Panc1 (cell line): Measurements from ENCODE around the gene WDR73. TPM values are rescaled to one million over a fixed set of nuclear protein-coding genes. Genes with fewer than 3 reads are reported as not detected.

Experiments
- ATAC-seq: fragments of 200-7000 bp; cut with Tn5 transposase; 2 replicates; pipeline ENCODE4 v1.9.1; 2020; ENCODE audit warnings: mild to moderate bottlenecking, moderate library complexity
- BruUV-seq: library from RNA; stranded (reverse); fragments of 400-500 nt; replicated peaks from 2 replicates; lab custom pipeline; 2021; lab: Mats Ljungman, UMichigan
- CTCF ChIA-PET: fragments of 300-600 bp; sonication (Branson Sonifier 250); formaldehyde crosslinking; loops from one replicate; lab custom pipeline; 2022; ENCODE audit warnings: antibody characterized with exemption; lab: Charles Lee
- POLR2A ChIA-PET: fragments of 300-600 bp; sonication (Branson Sonifier 250); formaldehyde crosslinking; loops from one replicate; lab custom pipeline; 2022; ENCODE audit warnings: antibody characterized with exemption; lab: Charles Lee
- DNase-seq: peaks from one replicate; pipeline ENCODE4 v3.0.0-alpha.2; 2010; ENCODE audit warnings: low read depth, low spot score
- H3K27ac ChIP-seq: 2 replicates; pipeline ENCODE4 v1.5.1; 2011; ENCODE audit warnings: mild to moderate bottlenecking, low read length, inconsistent platforms
- H3K27me3 ChIP-seq: fragments of 200-500 bp; sonication (Bioruptor generic); 2 replicates; pipeline ENCODE4 v1.6.0; 2014; ENCODE audit warnings: low read length, inconsistent platforms; ENCODE audit not compliant: control insufficient read depth, insufficient read depth
- H3K36me3 ChIP-seq: fragments of 200-500 bp; sonication (Bioruptor generic); 2 replicates; pipeline ENCODE4 v1.5.1; 2014; ENCODE audit warnings: inconsistent platforms, mild to moderate bottlenecking, low read length, moderate library complexity; ENCODE audit not compliant: control insufficient read depth, insufficient read depth
- H3K4me1 ChIP-seq: 2 replicates; pipeline ENCODE4 v1.5.1; 2011; ENCODE audit warnings: inconsistent platforms, mild to moderate bottlenecking, low read length, moderate library complexity; ENCODE audit not compliant: control insufficient read depth, insufficient read depth
- H3K4me3 ChIP-seq, 2 experiments: 2 replicates each; pipeline ENCODE4 v1.5.1; 2011 to 2012; ENCODE audit warnings: low read depth in 2 of 2, low read length in 2 of 2, mild to moderate bottlenecking in 2 of 2, inconsistent platforms in 1 of 2, moderate library complexity in 1 of 2
- H3K9me3 ChIP-seq: fragments of 200-500 bp; sonication (Bioruptor generic); 2 replicates; pipeline ENCODE4 v1.5.1; 2014; ENCODE audit warnings: low read depth, mild to moderate bottlenecking, inconsistent platforms, low read length, moderate library complexity; ENCODE audit not compliant: control insufficient read depth, insufficient read depth
- CTCF ChIP-seq: fragments of 450-650 bp; IDR thresholded peaks from 2 replicates; pipeline ENCODE4 v1.5.1; 2017; ENCODE audit warnings: mild to moderate bottlenecking
- POLR2AphosphoS5 ChIP-seq: IDR thresholded peaks from 2 replicates; pipeline ENCODE4 v1.6.1; 2012; ENCODE audit warnings: mild to moderate bottlenecking, low read depth, low read length, moderate library complexity
- REST ChIP-seq, 2 experiments: IDR thresholded peaks; 2 replicates each; pipeline ENCODE4 v1.6.1; 2011 to 2012; ENCODE audit warnings: low read depth in 2 of 2, control low read depth in 1 of 2, low read length in 1 of 2, mild to moderate bottlenecking in 1 of 2, moderate library complexity in 1 of 2; ENCODE audit not compliant: insufficient read depth in 1 of 2
- SIN3A ChIP-seq: IDR thresholded peaks from 2 replicates; pipeline ENCODE4 v1.6.1; 2012; ENCODE audit warnings: low read depth, mild to moderate bottlenecking, low read length, moderate library complexity, borderline replicate concordance; ENCODE audit not compliant: insufficient read depth
- TCF7L2 ChIP-seq: IDR thresholded peaks from 2 replicates; pipeline ENCODE4 v1.6.1; 2011; ENCODE audit warnings: mild to moderate bottlenecking, low read depth, low read length, inconsistent platforms
- in situ Hi-C: cut with HindIII; loops from 2 replicates; pipeline ENCODE4 v1.10.0; 2016; ENCODE audit warnings: low sequenced_read_pairs, low pct_unique_long_range_greater_than_20kb
- intact Hi-C: fragments of 100-400 bp; cut with micrococcal nuclease; formaldehyde crosslinking; loops from one replicate; pipeline ENCODE4 v1.10.0; 2022; ENCODE audit not compliant: unreplicated experiment
- total RNA-seq: library from RNA; stranded (reverse); gene quantifications from one replicate; pipeline ENCODE4 v1.2.1, GENCODE V29; 2021; ENCODE audit not compliant: unreplicated experiment

Gene WDR73
- total RNA-seq, 1 experiment from 2014 or later = 39.0 TPM

GRCh38 chr15:84696757-84697156, 42.7 kb upstream of the WDR73 start (continued):
- no peak for TF ChIP-seq REST (IDR thresholded peaks at IDR 0.05; ENCODE audit: insufficient read depth in 1 of 2, low read depth in 2 of 2, low read length in 1 of 2)

GRCh38 chr15:84690342-84690741, 36.3 kb upstream of the WDR73 start:
- no peak for ATAC-seq
- no peaks in the 10 kb centered on the region for H3K9me3 ChIP-seq
- peaks cover 8% of the 10 kb centered on the region; the same call in 1 of the 2 replicates for H3K36me3 ChIP-seq
- H3K4me1 ChIP-seq = no peaks in the 10 kb centered on the region
- ChIA-PET CTCF (no interaction called here), POLR2A (no interaction called here)
- in situ Hi-C loops (no loop called here), intact Hi-C loops (no loop called here)
- no peaks in the 10 kb centered on the region for H3K27me3 ChIP-seq
- no TSS peak for BruUV-seq
- DNase-seq = no peak
- H3K4me3 ChIP-seq = no peak overlapping the region
- TF ChIP-seq REST (IDR thresholded peaks at IDR 0.05; ENCODE audit: insufficient read depth in 1 of 2, low read depth in 2 of 2, low read length in 1 of 2) (no peak), POLR2AphosphoS5 (no peak), SIN3A (no peak), CTCF (no peak), TCF7L2 (no peak)
- H3K27ac ChIP-seq = no peak overlapping the region

- no peak overlapping the region for H3K27ac ChIP-seq
- peaks cover 8% of the 10 kb centered on the region; the same call in 1 of the 2 replicates for H3K36me3 ChIP-seq
- ATAC-seq = no peak
- ChIA-PET CTCF (no interaction called here), POLR2A (no interaction called here)
- TF ChIP-seq POLR2AphosphoS5 = no peak
- no peak for TF ChIP-seq REST (IDR thresholded peaks at IDR 0.05; ENCODE audit: insufficient read depth in 1 of 2, low read depth in 2 of 2, low read length in 1 of 2)
- no peak for TF ChIP-seq SIN3A
- TF ChIP-seq CTCF = no peak
- no peak for TF ChIP-seq TCF7L2
- BruUV-seq = no TSS peak
- intact Hi-C loops = no loop called here
- in situ Hi-C loops = no loop called here
- no peak overlapping the region for H3K4me3 ChIP-seq
- H3K9me3 ChIP-seq = no peaks in the 10 kb centered on the region
- no peaks in the 10 kb centered on the region for H3K4me1 ChIP-seq
- no peak for DNase-seq
- H3K27me3 ChIP-seq = no peaks in the 10 kb centered on the region
These were observed 35.8 kb upstream of the WDR73 start for GRCh38 chr15:84689858-84690257.
